ENCODE measurements around the gene EFNA5. TPM values are rescaled to one million over a fixed set of nuclear protein-coding genes. Genes with fewer than 3 reads are reported as not detected.

Gene EFNA5
- total and polyA plus RNA-seq, 2 of the 13 experiments (the other 11 are each of a cell fraction or from before 2014, with no cell fraction given): not detected

DNA sequence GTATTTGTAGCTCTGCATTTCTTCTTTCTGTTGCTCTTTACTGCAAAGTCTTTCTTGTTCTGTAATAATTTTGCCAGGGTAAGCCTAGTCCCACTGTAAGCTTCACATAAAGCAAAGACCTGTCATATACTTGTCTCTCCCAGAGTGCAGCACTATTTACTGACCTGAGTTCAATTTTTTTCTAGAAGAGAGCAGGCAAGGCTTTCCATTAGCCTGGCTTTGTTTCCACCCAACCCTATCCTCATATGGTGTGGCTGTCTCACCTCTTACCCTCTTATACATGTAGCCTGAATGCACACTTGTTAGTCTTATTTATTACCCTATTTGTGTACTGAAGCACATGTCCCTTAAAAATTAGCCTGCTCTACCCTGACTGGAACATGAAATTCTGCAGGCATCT lies 170.4 kb downstream of the EFNA5 start:
- ATAC-seq (no peak), DNase-seq (ENCODE audit: low spot score) (no peak), FAIRE-seq (no peak)
- no TSS peak for BruUV-seq (replicated peaks)
- ChIA-PET POLR2A (no interaction called here), CTCF (ENCODE audit: low intra/inter-chr PET ratio, low total read pairs) (no interaction called here)
- Histone ChIP-seq H3K79me2 (ENCODE audit: insufficient read depth, low read length) (no peaks in the 10 kb centered on the region), H3K36me3 (replicated peaks in 1 of 2; ENCODE audit: control insufficient read depth in 1 of 2, insufficient read depth in 2 of 2, low read length in 2 of 2) (no peaks in the 10 kb centered on the region), H2AFZ (ENCODE audit: low read length) (no peak overlapping the region), H3K9me3 (ENCODE audit: low read length) (no peaks in the 10 kb centered on the region), H3K4me1 (ENCODE audit: insufficient read depth, low read length) (no peaks in the 10 kb centered on the region), H3K27me3 (ENCODE audit: control insufficient read depth in 1 of 2, insufficient read depth in 2 of 2, low read length in 2 of 2) (0 out of 5 replicates have a peak, but pooled peaks cover 0 to 2% of the 10 kb centered on the region in 2 experiments), H4K20me1 (ENCODE audit: insufficient read depth, low read length) (no peaks in the 10 kb centered on the region), H3K27ac (ENCODE audit: extremely low read length, insufficient read depth, low read length) (no peak overlapping the region), H3K4me3 (replicated peaks in 1 of 3; ENCODE audit: insufficient read depth in 1 of 3, low read depth in 2 of 3, low read length in 3 of 3) (no peak overlapping the region), H3K4me2 (ENCODE audit: low read depth, low read length) (no peak overlapping the region), H3K9ac (ENCODE audit: insufficient read depth, low read depth, low read length) (no peak overlapping the region)
- in situ Hi-C loops (cut with HindIII; ENCODE audit: extremely low pct_ligation_motif_present, low pct_unique_long_range_greater_than_20kb): no loop called here
- intact Hi-C loops (cut with micrococcal nuclease; ENCODE audit: unreplicated experiment): no loop called here
- no peak for TF ChIP-seq POLR2G (IDR thresholded peaks at IDR 0.05; ENCODE audit: low read depth, low read length)
- TF ChIP-seq, protein P1, sequence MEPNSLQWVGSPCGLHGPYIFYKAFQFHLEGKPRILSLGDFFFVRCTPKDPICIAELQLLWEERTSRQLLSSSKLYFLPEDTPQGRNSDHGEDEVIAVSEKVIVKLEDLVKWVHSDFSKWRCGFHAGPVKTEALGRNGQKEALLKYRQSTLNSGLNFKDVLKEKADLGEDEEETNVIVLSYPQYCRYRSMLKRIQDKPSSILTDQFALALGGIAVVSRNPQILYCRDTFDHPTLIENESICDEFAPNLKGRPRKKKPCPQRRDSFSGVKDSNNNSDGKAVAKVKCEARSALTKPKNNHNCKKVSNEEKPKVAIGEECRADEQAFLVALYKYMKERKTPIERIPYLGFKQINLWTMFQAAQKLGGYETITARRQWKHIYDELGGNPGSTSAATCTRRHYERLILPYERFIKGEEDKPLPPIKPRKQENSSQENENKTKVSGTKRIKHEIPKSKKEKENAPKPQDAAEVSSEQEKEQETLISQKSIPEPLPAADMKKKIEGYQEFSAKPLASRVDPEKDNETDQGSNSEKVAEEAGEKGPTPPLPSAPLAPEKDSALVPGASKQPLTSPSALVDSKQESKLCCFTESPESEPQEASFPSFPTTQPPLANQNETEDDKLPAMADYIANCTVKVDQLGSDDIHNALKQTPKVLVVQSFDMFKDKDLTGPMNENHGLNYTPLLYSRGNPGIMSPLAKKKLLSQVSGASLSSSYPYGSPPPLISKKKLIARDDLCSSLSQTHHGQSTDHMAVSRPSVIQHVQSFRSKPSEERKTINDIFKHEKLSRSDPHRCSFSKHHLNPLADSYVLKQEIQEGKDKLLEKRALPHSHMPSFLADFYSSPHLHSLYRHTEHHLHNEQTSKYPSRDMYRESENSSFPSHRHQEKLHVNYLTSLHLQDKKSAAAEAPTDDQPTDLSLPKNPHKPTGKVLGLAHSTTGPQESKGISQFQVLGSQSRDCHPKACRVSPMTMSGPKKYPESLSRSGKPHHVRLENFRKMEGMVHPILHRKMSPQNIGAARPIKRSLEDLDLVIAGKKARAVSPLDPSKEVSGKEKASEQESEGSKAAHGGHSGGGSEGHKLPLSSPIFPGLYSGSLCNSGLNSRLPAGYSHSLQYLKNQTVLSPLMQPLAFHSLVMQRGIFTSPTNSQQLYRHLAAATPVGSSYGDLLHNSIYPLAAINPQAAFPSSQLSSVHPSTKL (CRISPR knock-in tag; IDR thresholded peaks at IDR 0.05): no peak

DNA sequence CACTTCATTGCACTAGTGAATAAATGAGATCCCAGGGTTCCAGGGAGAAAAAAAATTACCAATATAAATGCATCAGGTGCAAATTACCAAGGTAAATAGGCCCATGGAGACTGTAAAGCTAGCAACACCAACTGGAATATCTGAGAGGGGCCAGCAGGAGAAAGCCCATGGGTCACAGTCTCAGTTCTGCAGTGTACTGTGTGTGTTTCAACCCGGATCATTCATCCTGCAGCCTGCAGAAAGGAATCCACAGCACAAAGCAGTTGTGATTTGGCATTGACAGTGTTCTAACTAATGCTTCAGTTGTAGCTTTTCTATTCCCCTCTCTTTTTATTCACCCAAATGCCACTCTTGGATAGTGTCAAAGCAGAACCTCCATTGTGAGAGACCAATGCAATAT lies 171.0 kb downstream of the EFNA5 start:
- Histone ChIP-seq H3K4me3 (replicated peaks in 1 of 3; ENCODE audit: insufficient read depth in 1 of 3, low read depth in 2 of 3, low read length in 3 of 3) (no peak overlapping the region), H4K20me1 (ENCODE audit: insufficient read depth, low read length) (no peaks in the 10 kb centered on the region), H2AFZ (ENCODE audit: low read length) (no peak overlapping the region), H3K9ac (ENCODE audit: insufficient read depth, low read depth, low read length) (no peak overlapping the region), H3K4me1 (ENCODE audit: insufficient read depth, low read length) (no peaks in the 10 kb centered on the region), H3K36me3 (replicated peaks in 1 of 2; ENCODE audit: control insufficient read depth in 1 of 2, insufficient read depth in 2 of 2, low read length in 2 of 2) (no peaks in the 10 kb centered on the region), H3K9me3 (ENCODE audit: low read length) (no peaks in the 10 kb centered on the region), H3K79me2 (ENCODE audit: insufficient read depth, low read length) (no peaks in the 10 kb centered on the region), H3K27ac (ENCODE audit: extremely low read length, insufficient read depth, low read length) (no peak overlapping the region), H3K4me2 (ENCODE audit: low read depth, low read length) (no peak overlapping the region), H3K27me3 (ENCODE audit: control insufficient read depth in 1 of 2, insufficient read depth in 2 of 2, low read length in 2 of 2) (0 out of 5 replicates have a peak, but pooled peaks cover 0 to 2% of the 10 kb centered on the region in 2 experiments)
- no peak for DNase-seq (ENCODE audit: low spot score)
- no TSS peak for BruUV-seq (replicated peaks)
- intact Hi-C loops (cut with micrococcal nuclease; ENCODE audit: unreplicated experiment) (no loop called here), in situ Hi-C loops (cut with HindIII; ENCODE audit: extremely low pct_ligation_motif_present, low pct_unique_long_range_greater_than_20kb) (no loop called here)
- ChIA-PET POLR2A (no interaction called here), CTCF (ENCODE audit: low intra/inter-chr PET ratio, low total read pairs) (no interaction called here)
- FAIRE-seq: no peak
- 0% methylated on average over 1 of the region's 1 CpG for WGBS (ENCODE audit: low lambda C conversion rate)
- ATAC-seq: no peak
- TF ChIP-seq ZNF3 (CRISPR knock-in tag; IDR thresholded peaks at IDR 0.05) (no peak), GATA4 (IDR thresholded peaks at IDR 0.05; ENCODE audit: borderline replicate concordance, low read depth) (no peak), SIX4 (CRISPR knock-in tag; IDR thresholded peaks at IDR 0.05) (no peak), KLF12 (CRISPR knock-in tag; IDR thresholded peaks at IDR 0.05; ENCODE audit: borderline replicate concordance) (no peak), ZNF17 (CRISPR knock-in tag; IDR thresholded peaks at IDR 0.05) (no peak), NKX3-1 (CRISPR knock-in tag; IDR thresholded peaks at IDR 0.05) (no peak), ZNF746 (CRISPR knock-in tag; IDR thresholded peaks at IDR 0.05) (no peak), ZNF563 (CRISPR knock-in tag; IDR thresholded peaks at IDR 0.05) (no peak), KLF13 (CRISPR knock-in tag; IDR thresholded peaks at IDR 0.05) (no peak), ZNF614 (CRISPR knock-in tag; IDR thresholded peaks at IDR 0.05; ENCODE audit: borderline replicate concordance) (no peak)
- TF ChIP-seq, protein P2, sequence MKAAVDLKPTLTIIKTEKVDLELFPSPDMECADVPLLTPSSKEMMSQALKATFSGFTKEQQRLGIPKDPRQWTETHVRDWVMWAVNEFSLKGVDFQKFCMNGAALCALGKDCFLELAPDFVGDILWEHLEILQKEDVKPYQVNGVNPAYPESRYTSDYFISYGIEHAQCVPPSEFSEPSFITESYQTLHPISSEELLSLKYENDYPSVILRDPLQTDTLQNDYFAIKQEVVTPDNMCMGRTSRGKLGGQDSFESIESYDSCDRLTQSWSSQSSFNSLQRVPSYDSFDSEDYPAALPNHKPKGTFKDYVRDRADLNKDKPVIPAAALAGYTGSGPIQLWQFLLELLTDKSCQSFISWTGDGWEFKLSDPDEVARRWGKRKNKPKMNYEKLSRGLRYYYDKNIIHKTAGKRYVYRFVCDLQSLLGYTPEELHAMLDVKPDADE (CRISPR knock-in tag; IDR thresholded peaks at IDR 0.05): no peak

Data from HepG2 (cell line).